GM21381 (cell line): ENCODE data around the gene HDAC11.
"Not testable (repeated sequence)": the region's sequence is repeated elsewhere in the genome, so short reads cannot be mapped to it uniquely, and the experiment has no call there.

Experiments used
- ATAC-seq: cut with Tn5 transposase; IDR thresholded peaks from one replicate; pipeline ENCODE4 v1.9.1; 2021; ENCODE audit warnings: mild to moderate bottlenecking, moderate library complexity; ENCODE audit not compliant: unreplicated experiment

The HDAC11 gene

GRCh38 chr3:13479582-13480339, at the start of gene HDAC11:
Gene HDAC11, plus strand, starts transcription at chr3:13480306. Its CDS starts 42 bp downstream, at chr3:13480348.
- ATAC-seq = peak; percentile 99

GRCh38 chr3:13430411-13430875, 49.7 kb upstream of the HDAC11 start:
- not testable (repeated sequence) for ATAC-seq

- no peak for ATAC-seq
Observed at GRCh38 chr3:13432093-13432492, 48.0 kb upstream of the HDAC11 start.

GRCh38 chr3:13433912-13434311, 46.2 kb upstream of the HDAC11 start:
- no peak for ATAC-seq

GRCh38 chr3:13436213-13436612, 43.9 kb upstream of the HDAC11 start:
- not testable (repeated sequence) for ATAC-seq

GRCh38 chr3:13440204-13440817, 39.8 kb upstream of the HDAC11 start:
- ATAC-seq = no peak

GRCh38 chr3:13442882-13443281, 37.2 kb upstream of the HDAC11 start:
- not testable (repeated sequence) for ATAC-seq

GRCh38 chr3:13451301-13451673, 28.8 kb upstream of the HDAC11 start:
- ATAC-seq = peak; percentile 1

- ATAC-seq = no peak
Observed at GRCh38 chr3:13452490-13453335, 27.4 kb upstream of the HDAC11 start.

GRCh38 chr3:13455644-13456043, 24.5 kb upstream of the HDAC11 start:
- no peak for ATAC-seq

GRCh38 chr3:13457593-13457992, 22.5 kb upstream of the HDAC11 start:
- ATAC-seq = no peak

GRCh38 chr3:13459605-13460340, 20.3 kb upstream of the HDAC11 start:
- ATAC-seq = no peak

GRCh38 chr3:13460341-13460736, 19.8 kb upstream of the HDAC11 start:
- ATAC-seq = no peak

GRCh38 chr3:13461169-13462124, 18.7 kb upstream of the HDAC11 start:
- no peak for ATAC-seq

GRCh38 chr3:13462125-13462629, 17.9 kb upstream of the HDAC11 start:
- ATAC-seq = no peak

- ATAC-seq = no peak
Observed at GRCh38 chr3:13462822-13463221, 17.3 kb upstream of the HDAC11 start.

GRCh38 chr3:13463618-13464400, 16.3 kb upstream of the HDAC11 start:
- no peak for ATAC-seq

- no peak for ATAC-seq
Observed at GRCh38 chr3:13465236-13465873, 14.8 kb upstream of the HDAC11 start.
